IPS-20b (cell line): ENCODE results near the gene TMEM125.

Experiments
- H3K27ac ChIP-seq: one replicate; pipeline ENCODE4 v1.5.1; 2013; ENCODE audit warnings: low read length
- H3K27me3 ChIP-seq: 2 replicates; pipeline ENCODE4 v1.6.1; 2013; ENCODE audit warnings: mild to moderate bottlenecking, low read length, inconsistent platforms; ENCODE audit not compliant: insufficient read depth
- H3K36me3 ChIP-seq: 2 replicates; pipeline ENCODE4 v1.6.1; 2013; ENCODE audit warnings: low read depth, mild to moderate bottlenecking, inconsistent platforms, low read length, moderate library complexity; ENCODE audit not compliant: insufficient read depth
- H3K4me1 ChIP-seq: 2 replicates; pipeline ENCODE4 v1.6.1; 2013; ENCODE audit warnings: mild to moderate bottlenecking, control low read depth, inconsistent platforms, low read length, moderate library complexity; ENCODE audit not compliant: insufficient read depth
- H3K4me3 ChIP-seq: 2 replicates; pipeline ENCODE4 v1.5.1; 2013; ENCODE audit warnings: mild to moderate bottlenecking, low read length, inconsistent platforms
- H3K9ac ChIP-seq: 2 replicates; pipeline ENCODE4 v1.6.1; 2013; ENCODE audit warnings: low read depth, mild to moderate bottlenecking, inconsistent platforms, low read length, moderate library complexity
- H3K9me3 ChIP-seq: 2 replicates; pipeline ENCODE4 v1.6.1; 2013; ENCODE audit warnings: mild to moderate bottlenecking, low read depth, low read length, inconsistent platforms; ENCODE audit not compliant: insufficient read depth

The TMEM125 gene

GRCh38 chr1:43276673-43277072 lies 6.9 kb downstream of the TMEM125 start:
- Histone ChIP-seq H3K9me3 (no peaks in the 10 kb centered on the region), H3K36me3 (peaks cover 5% of the 10 kb centered on the region; the same call in 1 of the 2 replicates), H3K4me3 (no peak overlapping the region), H3K9ac (no peak overlapping the region), H3K4me1 (peaks cover under 1% of the 10 kb centered on the region; the same call in 1 of the 2 replicates), H3K27ac (no peak overlapping the region), H3K27me3 (no peaks in the 10 kb centered on the region)

- Histone ChIP-seq H3K27ac (no peak overlapping the region), H3K4me3 (no peak overlapping the region), H3K9me3 (no peaks in the 10 kb centered on the region), H3K27me3 (no peaks in the 10 kb centered on the region), H3K4me1 (no peaks in the 10 kb centered on the region), H3K36me3 (peaks cover 5% of the 10 kb centered on the region; the same call in 1 of the 2 replicates), H3K9ac (no peak overlapping the region)
Measured at GRCh38 chr1:43277116-43277876, 7.5 kb downstream of the TMEM125 start.

GRCh38 chr1:43279161-43279560 lies 9.4 kb downstream of the TMEM125 start:
- no peaks in the 10 kb centered on the region for H3K36me3 ChIP-seq
- H3K9me3 ChIP-seq: no peaks in the 10 kb centered on the region
- H3K4me1 ChIP-seq: no peaks in the 10 kb centered on the region
- H3K4me3 ChIP-seq: no peak overlapping the region
- H3K9ac ChIP-seq: no peak overlapping the region
- no peaks in the 10 kb centered on the region for H3K27me3 ChIP-seq
- H3K27ac ChIP-seq: no peak overlapping the region

DNA sequence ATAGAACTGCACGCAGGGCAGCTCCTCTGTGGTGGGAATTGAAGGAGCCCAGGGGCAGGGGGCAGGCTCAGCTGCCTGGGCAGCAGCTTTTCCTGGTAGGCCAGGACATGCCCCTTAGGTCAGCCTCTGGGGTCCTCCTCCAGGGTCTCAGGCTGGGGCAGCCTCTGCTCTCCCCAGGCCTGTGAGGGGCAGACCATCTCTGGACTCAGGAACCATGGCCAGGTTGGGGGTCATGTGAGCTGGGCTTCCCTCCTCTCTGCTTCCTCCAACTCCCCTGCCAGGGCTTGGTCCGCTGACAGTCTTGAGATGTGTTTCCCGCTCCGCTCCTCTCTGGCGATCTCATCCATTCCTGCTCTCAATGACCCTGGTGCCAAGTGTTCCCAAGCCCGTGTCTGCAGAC lies 9.9 kb downstream of the TMEM125 start:
- H3K27ac ChIP-seq: no peak overlapping the region
- no peaks in the 10 kb centered on the region for H3K36me3 ChIP-seq
- H3K4me3 ChIP-seq: no peak overlapping the region
- no peaks in the 10 kb centered on the region for H3K27me3 ChIP-seq
- peaks cover 1% of the 10 kb centered on the region; the same call in 1 of the 2 replicates for H3K4me1 ChIP-seq
- no peak overlapping the region for H3K9ac ChIP-seq
- no peaks in the 10 kb centered on the region for H3K9me3 ChIP-seq

GRCh38 chr1:43280692-43281091 lies 10.9 kb downstream of the TMEM125 start:
- Histone ChIP-seq H3K36me3 (no peaks in the 10 kb centered on the region), H3K27me3 (no peaks in the 10 kb centered on the region)

DNA sequence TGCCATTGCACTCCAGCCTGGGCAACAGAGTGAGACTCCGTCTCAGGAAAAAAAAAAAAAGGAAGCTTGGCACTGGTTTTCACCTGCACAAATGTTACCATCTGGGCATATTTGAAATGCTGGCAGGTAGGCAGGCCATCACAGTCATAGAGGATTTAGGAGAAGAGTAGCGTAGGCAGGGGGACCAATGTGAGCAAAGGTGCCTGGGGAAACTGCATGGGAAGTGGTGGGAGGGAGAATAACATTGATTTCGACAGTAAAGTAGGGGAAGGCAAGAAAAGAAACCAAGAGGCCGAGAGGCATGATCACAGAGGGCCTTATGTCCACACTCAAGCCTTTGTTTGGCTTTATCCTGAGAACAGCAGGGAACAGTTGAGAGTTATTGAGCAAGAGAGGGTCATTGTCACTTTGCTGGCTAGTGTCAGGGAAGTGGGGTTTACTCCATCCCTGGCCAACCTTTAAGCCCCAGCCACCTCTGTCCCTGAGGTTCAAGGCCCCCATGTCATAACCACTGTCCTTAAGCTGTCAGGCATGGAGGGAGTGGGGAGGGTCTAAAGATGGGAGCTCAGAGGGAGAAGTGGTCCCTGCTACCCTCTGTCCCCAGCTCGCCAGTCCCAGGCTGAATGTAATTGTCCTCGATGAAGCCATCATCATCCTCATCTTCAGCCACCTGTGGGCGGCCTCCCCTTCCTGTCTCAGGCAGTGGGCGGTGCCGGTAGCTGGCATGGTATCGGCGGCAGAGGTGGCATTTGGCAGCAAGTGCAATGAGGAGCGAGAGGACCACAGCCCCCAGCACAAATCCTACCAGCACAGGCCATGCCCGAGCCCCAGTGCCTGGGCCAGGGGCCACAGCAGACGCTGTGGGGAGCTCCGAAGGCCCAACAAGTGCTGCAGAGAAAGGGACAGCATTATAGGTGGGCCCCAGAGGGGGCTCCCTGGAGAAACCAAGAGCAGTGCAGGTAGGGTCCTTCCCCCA lies 12.7 kb downstream of the TMEM125 start:
- Histone ChIP-seq H3K4me1 (peaks cover 6% of the 10 kb centered on the region; the same call in 1 of the 2 replicates), H3K4me3 (no peak overlapping the region)

More at GRCh38 chr1:43280692-43281091, 10.9 kb downstream of the TMEM125 start:
- Histone ChIP-seq H3K4me1 (peaks cover 6% of the 10 kb centered on the region; the same call in 1 of the 2 replicates), H3K9ac (no peak overlapping the region), H3K4me3 (no peak overlapping the region), H3K9me3 (no peaks in the 10 kb centered on the region), H3K27ac (no peak overlapping the region)

GRCh38 chr1:43284065-43284464 lies 14.3 kb downstream of the TMEM125 start:
- no peaks in the 10 kb centered on the region for H3K9me3 ChIP-seq
- no peaks in the 10 kb centered on the region for H3K27me3 ChIP-seq
- H3K4me1 ChIP-seq: peaks cover 6% of the 10 kb centered on the region; the same call in 1 of the 2 replicates
- H3K36me3 ChIP-seq: no peaks in the 10 kb centered on the region
- H3K27ac ChIP-seq: no peak overlapping the region
- no peak overlapping the region for H3K9ac ChIP-seq
- H3K4me3 ChIP-seq: no peak overlapping the region

More for the DNA sequence above, 12.7 kb downstream of the TMEM125 start:
- no peak overlapping the region for H3K27ac ChIP-seq
- H3K36me3 ChIP-seq: no peaks in the 10 kb centered on the region
- no peak overlapping the region for H3K9ac ChIP-seq
- H3K27me3 ChIP-seq: no peaks in the 10 kb centered on the region
- no peaks in the 10 kb centered on the region for H3K9me3 ChIP-seq

DNA sequence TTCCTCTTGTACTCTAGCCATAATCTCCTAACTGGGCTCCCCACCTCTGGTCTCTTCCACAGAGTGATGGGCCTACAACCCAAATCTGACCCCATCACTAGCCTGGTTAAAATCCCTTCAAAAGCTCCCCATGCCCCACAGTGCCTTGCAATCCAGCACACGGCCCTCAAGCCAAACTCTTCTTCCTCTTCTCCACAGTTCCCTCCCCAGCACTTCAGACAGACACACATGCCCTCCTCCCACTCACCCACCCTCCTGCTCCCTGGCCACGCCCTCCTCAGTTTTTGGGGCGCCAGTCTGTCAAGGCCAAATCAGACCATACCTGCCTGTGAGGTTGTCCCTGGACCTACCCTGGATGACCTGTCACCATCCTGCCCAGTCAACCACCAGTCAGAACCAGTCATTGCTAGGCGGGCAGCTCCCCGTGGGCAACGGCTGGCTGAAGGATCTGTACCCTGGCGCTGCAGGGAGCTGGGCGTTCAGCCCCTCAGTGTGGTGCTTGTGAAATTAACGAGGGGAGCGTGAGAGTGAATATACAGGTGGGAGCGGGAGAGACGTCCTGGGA lies 14.8 kb downstream of the TMEM125 start:
- Histone ChIP-seq H3K9me3 (no peaks in the 10 kb centered on the region), H3K27ac (no peak overlapping the region), H3K4me3 (peak overlapping the region; percentile 66), H3K27me3 (no peaks in the 10 kb centered on the region), H3K36me3 (no peaks in the 10 kb centered on the region), H3K4me1 (peaks cover 6% of the 10 kb centered on the region; the same call in 1 of the 2 replicates), H3K9ac (peak overlapping the region; percentile 32; the same call in 1 of the 2 replicates)

- Histone ChIP-seq H3K4me3 (peak within 1 kb of the TSS; percentile 66), H3K27me3 (no peaks in the 10 kb centered on the region), H3K9ac (peak within 1 kb of the TSS; percentile 39; the same call in 1 of the 2 replicates), H3K27ac (no peak within 1 kb of the TSS), H3K9me3 (no peaks in the 10 kb centered on the region), H3K4me1 (peaks cover 6% of the 10 kb centered on the region; the same call in 1 of the 2 replicates), H3K36me3 (no peaks in the 10 kb centered on the region)
Measured at GRCh38 chr1:43285269-43285990, 15.6 kb downstream of the TMEM125 start, which contains the start of gene C1orf210. Gene C1orf210 (minus strand): TSS chr1:43285581. CDS start chr1:43283270, 2,311 bp downstream.

DNA sequence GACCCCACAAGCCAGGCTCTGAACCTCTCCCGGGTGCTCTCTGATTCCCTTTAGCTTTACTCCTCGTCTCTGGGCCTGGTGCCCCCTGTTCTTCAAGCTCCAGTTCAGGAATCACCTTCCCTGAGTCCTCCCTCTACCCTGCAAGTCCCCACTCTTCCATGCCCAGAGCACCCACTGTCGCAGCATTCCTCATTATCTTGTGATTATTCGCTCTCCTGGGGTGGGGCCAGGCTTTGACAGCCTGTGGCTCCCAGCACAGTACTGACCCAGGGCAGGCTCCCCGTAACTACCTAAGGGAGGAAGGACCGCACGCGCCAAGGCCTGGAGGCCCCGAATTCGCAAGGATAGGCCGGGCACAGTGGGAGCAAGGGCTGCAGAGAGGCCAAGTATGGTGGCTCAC lies 16.3 kb downstream of the TMEM125 start:
- peak overlapping the region; percentile 39; the same call in 1 of the 2 replicates for H3K9ac ChIP-seq
- peak overlapping the region; percentile 66; the same call in 1 of the 2 replicates for H3K4me3 ChIP-seq
- H3K27me3 ChIP-seq: no peaks in the 10 kb centered on the region
- H3K9me3 ChIP-seq: no peaks in the 10 kb centered on the region
- no peaks in the 10 kb centered on the region for H3K36me3 ChIP-seq
- peaks cover 6% of the 10 kb centered on the region; the same call in 1 of the 2 replicates for H3K4me1 ChIP-seq
- H3K27ac ChIP-seq: no peak overlapping the region
